ENCODE results near the gene IER5. TPM values are rescaled to one million over a fixed set of nuclear protein-coding genes. Genes with fewer than 3 reads are reported as not detected.

IER5 gene
- total RNA-seq, 2 donors from 2014 or later: 25.6 to 55.1 TPM

DNA sequence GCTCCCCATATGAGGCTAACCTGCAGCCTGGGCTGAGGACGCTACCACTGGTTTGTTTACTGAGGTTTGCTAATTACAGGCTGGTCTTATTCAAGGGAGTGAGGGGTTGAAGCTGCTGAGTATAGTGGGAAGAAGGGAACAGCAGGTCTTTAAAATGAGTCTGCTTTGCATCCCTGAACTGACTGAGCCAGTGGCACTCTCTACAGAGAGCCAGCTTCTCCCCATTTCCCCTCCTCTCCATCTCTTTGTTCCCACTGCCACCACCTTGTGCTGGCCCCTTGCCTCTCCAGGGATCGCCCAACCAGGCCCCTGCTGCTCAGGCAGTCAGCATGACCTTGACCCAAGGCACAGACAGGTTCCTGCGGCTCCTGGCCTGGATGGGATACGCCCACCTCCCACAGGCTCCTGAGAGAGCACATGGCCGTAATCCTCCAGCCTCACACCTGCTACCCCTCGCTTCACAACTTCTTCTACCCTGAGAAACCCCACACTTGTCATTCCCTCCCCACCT is 45.0 kb downstream of the IER5 start:
- no peaks in the 10 kb centered on the region for H3K36me3 ChIP-seq
- no peak overlapping the region for H3K27ac ChIP-seq
- H3K27me3 ChIP-seq: no peaks in the 10 kb centered on the region
- DNase-seq (ENCODE audit: low spot score): no peak
- no peak overlapping the region for H3K4me3 ChIP-seq
- no peaks in the 10 kb centered on the region for H3K9me3 ChIP-seq
- H3K4me1 ChIP-seq: peaks cover 0 to 52% of the 10 kb centered on the region in 2 donors
- TF ChIP-seq, protein P1, sequence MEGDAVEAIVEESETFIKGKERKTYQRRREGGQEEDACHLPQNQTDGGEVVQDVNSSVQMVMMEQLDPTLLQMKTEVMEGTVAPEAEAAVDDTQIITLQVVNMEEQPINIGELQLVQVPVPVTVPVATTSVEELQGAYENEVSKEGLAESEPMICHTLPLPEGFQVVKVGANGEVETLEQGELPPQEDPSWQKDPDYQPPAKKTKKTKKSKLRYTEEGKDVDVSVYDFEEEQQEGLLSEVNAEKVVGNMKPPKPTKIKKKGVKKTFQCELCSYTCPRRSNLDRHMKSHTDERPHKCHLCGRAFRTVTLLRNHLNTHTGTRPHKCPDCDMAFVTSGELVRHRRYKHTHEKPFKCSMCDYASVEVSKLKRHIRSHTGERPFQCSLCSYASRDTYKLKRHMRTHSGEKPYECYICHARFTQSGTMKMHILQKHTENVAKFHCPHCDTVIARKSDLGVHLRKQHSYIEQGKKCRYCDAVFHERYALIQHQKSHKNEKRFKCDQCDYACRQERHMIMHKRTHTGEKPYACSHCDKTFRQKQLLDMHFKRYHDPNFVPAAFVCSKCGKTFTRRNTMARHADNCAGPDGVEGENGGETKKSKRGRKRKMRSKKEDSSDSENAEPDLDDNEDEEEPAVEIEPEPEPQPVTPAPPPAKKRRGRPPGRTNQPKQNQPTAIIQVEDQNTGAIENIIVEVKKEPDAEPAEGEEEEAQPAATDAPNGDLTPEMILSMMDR (IDR thresholded peaks at IDR 0.05): no peak

DNA sequence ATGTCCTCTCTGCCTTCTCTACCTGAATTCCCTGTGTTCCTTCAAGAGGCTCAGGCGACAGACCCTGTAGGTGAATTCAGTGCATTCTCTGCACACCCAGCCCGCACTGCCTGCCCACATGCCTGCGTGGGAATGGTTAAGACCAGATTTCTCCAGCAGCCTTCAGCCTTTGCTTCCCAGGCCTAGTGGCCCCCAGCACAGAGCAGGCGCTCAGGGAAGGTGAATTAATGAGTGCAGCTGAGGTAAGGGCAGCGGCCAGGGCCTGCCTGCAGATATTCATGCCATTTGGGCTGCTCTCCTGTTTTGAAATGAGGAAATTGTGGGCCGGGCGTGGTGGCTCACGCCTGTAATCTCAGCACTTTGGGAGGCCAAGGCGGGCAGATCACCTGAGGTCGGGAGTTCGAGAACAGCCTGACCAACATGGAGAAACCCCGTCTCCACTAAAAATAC is 45.5 kb downstream of the IER5 start:
- no peak overlapping the region for H3K27ac ChIP-seq
- H3K36me3 ChIP-seq: no peaks in the 10 kb centered on the region
- no peak for DNase-seq (ENCODE audit: low spot score)
- TF ChIP-seq, protein P1 (IDR thresholded peaks at IDR 0.05): no peak
- no peak overlapping the region for H3K4me3 ChIP-seq
- no peaks in the 10 kb centered on the region for H3K9me3 ChIP-seq
- peaks cover 0 to 48% of the 10 kb centered on the region in 2 donors for H3K4me1 ChIP-seq
- no peaks in the 10 kb centered on the region for H3K27me3 ChIP-seq

DNA sequence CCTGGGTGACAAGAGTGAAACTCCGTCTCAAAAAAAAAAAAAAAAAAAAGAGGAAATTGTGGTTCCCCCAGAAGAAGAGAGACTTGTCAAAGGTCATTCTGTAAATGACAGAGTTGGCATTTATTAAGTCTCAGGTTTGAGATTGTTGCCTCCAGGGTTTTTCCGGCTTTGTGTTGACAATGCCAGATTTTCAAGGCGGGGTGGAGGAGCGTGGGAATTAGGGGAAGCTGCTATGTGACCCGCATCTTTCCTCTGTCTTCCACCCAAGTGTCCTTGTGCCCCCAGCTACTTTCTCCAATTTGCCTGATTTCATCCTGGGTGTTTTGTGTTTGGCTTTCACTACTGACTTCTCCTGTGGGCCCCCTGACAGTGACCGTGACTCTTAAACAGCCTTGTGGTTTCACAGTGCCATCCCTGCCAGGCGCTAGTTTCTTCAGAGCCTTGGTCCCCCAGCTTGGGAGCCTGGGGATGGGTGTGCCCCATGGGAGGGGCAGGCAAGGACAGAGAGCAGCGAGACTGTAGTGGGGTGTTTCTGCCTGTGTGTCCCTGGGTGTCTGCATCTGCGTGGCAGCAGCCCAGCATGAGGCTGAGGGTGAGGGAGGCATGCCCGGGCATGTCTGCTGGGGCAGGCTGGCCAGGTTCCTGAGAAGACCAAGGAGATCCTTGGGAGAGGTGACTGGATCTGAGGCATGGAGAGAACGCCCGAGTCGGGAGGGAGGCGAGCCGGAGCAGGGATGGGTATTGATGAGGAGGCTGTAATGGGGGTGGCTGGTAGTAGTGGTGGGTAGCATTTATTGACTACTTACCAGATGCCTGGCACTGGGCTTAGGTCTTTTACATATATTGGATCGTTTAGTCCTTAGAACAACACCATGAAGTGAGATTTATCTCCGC is 46.3 kb downstream of the IER5 start:
- no peak for DNase-seq (ENCODE audit: low spot score)
- H3K9me3 ChIP-seq: no peaks in the 10 kb centered on the region
- H3K36me3 ChIP-seq: no peaks in the 10 kb centered on the region
- H3K4me3 ChIP-seq: no peak overlapping the region
- peak overlapping the region; percentile 60 to 61 for H3K27ac ChIP-seq
- no peaks in the 10 kb centered on the region for H3K27me3 ChIP-seq
- TF ChIP-seq, protein P1 (IDR thresholded peaks at IDR 0.05): no peak
- H3K4me1 ChIP-seq: peaks cover 0 to 48% of the 10 kb centered on the region in 2 donors

DNA sequence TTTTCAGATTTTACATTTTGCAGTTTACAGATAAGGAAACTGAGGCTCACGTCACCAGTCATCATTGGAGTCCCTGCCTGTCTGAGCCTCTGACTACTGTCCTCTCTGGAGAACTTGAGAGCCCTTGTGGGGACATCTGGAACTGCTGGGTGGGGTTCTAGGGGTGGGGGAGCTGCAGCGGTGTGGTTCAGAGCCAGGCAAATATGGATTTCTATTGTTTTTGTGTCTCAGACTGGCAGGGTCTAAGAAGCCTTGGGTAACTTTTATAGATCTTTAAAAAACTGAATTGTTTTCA is 46.9 kb downstream of the IER5 start:
- H3K36me3 ChIP-seq: no peaks in the 10 kb centered on the region
- H3K9me3 ChIP-seq: no peaks in the 10 kb centered on the region
- no peaks in the 10 kb centered on the region for H3K27me3 ChIP-seq
- peaks cover 0 to 48% of the 10 kb centered on the region in 2 donors for H3K4me1 ChIP-seq
- no peak overlapping the region for H3K4me3 ChIP-seq
- no peak for DNase-seq (ENCODE audit: low spot score)
- H3K27ac ChIP-seq: peak overlapping the region; percentile 60 to 61
- TF ChIP-seq, protein P1 (IDR thresholded peaks at IDR 0.05): peak; percentile 21 to 53

DNA sequence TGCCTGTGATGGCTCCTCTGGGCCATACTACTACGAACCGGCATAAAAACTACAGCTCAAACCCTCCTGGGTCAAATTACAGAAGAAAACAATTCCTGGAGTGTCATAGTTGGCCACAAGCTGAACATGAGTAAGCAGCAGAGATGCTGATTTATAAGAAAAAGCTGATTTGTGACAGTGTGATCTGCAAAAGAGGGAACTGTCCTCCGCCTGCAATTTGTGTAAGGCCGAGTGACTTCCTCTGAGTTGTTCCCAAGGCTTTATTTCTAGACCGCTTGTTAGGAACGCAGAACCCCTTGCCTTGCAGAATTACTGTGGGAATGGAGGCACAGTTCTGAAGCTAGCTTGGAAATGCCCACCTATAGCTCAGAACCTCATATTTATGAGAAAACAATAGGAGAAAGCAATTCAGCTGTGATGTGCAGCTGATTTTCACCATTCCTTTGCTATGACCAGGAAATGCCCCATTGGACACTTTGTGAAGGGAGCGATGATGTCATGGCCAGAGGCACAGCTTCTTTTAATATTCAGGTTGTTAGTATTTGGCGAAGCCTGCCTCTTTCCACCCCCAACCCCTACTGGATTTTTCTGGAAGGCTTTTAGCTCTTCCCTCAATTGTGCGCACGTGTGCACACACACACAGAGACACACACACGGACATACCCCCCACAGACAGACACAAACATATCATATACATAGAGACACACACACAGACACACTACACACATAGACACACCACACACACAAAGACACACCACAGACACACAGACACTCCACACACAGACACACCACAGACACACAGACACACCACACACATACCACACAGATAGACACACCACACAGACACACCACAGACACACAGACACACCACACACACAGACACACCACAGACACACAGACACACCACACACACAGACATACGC is 47.6 kb downstream of the IER5 start:
- H3K27ac ChIP-seq: peak overlapping the region; percentile 60 to 61
- TF ChIP-seq, protein P1 (IDR thresholded peaks at IDR 0.05): no peak
- H3K4me1 ChIP-seq: peaks cover 0 to 50% of the 10 kb centered on the region in 2 donors
- no peaks in the 10 kb centered on the region for H3K27me3 ChIP-seq
- no peak for DNase-seq (ENCODE audit: low spot score)
- no peak overlapping the region for H3K4me3 ChIP-seq
- H3K9me3 ChIP-seq: no peaks in the 10 kb centered on the region
- H3K36me3 ChIP-seq: no peaks in the 10 kb centered on the region
